ENCODE data around the gene KRTAP5-1.
"Not testable (repeated sequence)": the region's sequence is repeated elsewhere in the genome, so short reads cannot be mapped to it uniquely, and the experiment has no call there.

KRTAP5-1 gene

GRCh38 chr11:1592628-1593027 is 7.5 kb upstream of the KRTAP5-1 start:
- FAIRE-seq = no peak
- DNase-seq (ENCODE audit: insufficient read length, low spot score) = no peak
- TF ChIP-seq POLR2A (IDR thresholded peaks at IDR 0.05; ENCODE audit: low read depth, low read length) = no peak

- TF ChIP-seq POLR2A (IDR thresholded peaks at IDR 0.05; ENCODE audit: low read depth, low read length) = no peak
- DNase-seq (ENCODE audit: insufficient read length, low spot score) (no peak), FAIRE-seq (no peak)
These were observed 4.9 kb upstream of the KRTAP5-1 start for GRCh38 chr11:1589996-1590395.

GRCh38 chr11:1589191-1589963 is 4.3 kb upstream of the KRTAP5-1 start:
- not testable (repeated sequence) for DNase-seq (ENCODE audit: insufficient read length, low spot score); FAIRE-seq

GRCh38 chr11:1586699-1587098 is 1.6 kb upstream of the KRTAP5-1 start:
- no peak for FAIRE-seq

GRCh38 chr11:1582909-1583308 is 2.2 kb downstream of the KRTAP5-1 start:
- FAIRE-seq; DNase-seq (ENCODE audit: insufficient read length, low spot score): not testable (repeated sequence)

More at GRCh38 chr11:1586699-1587098, 1.6 kb upstream of the KRTAP5-1 start:
- no peak for TF ChIP-seq POLR2A (IDR thresholded peaks at IDR 0.05; ENCODE audit: low read depth, low read length)
- no peak for DNase-seq (ENCODE audit: insufficient read length, low spot score)

GRCh38 chr11:1581976-1582375 is 3.1 kb downstream of the KRTAP5-1 start:
- no peak for TF ChIP-seq POLR2A (IDR thresholded peaks at IDR 0.05; ENCODE audit: low read depth, low read length)
- no peak for DNase-seq (ENCODE audit: insufficient read length, low spot score)
- FAIRE-seq = no peak

- FAIRE-seq = no peak
- no peak for TF ChIP-seq POLR2A (IDR thresholded peaks at IDR 0.05; ENCODE audit: low read depth, low read length)
These were observed 8.3 kb downstream of the KRTAP5-1 start for GRCh38 chr11:1576825-1577224.

GRCh38 chr11:1575756-1576155 is 9.3 kb downstream of the KRTAP5-1 start:
- not testable (repeated sequence) for DNase-seq (ENCODE audit: insufficient read length, low spot score); FAIRE-seq

More at GRCh38 chr11:1576825-1577224, 8.3 kb downstream of the KRTAP5-1 start:
- DNase-seq (ENCODE audit: insufficient read length, low spot score) = no peak

GRCh38 chr11:1574933-1575242 is 10.2 kb downstream of the KRTAP5-1 start:
- no peak for DNase-seq (ENCODE audit: insufficient read length, low spot score)
- no peak for TF ChIP-seq POLR2A (IDR thresholded peaks at IDR 0.05; ENCODE audit: low read depth, low read length)
- FAIRE-seq = no peak

- peak; percentile 75 for DNase-seq (ENCODE audit: insufficient read length, low spot score)
- TF ChIP-seq POLR2A (IDR thresholded peaks at IDR 0.05; ENCODE audit: low read depth, low read length) = no peak
- FAIRE-seq = no peak
These were observed 10.7 kb downstream of the KRTAP5-1 start for GRCh38 chr11:1574238-1574932.

GRCh38 chr11:1573903-1574237 is 11.2 kb downstream of the KRTAP5-1 start:
- FAIRE-seq (no peak), DNase-seq (ENCODE audit: insufficient read length, low spot score) (peak; percentile 65)
- TF ChIP-seq POLR2A (IDR thresholded peaks at IDR 0.05; ENCODE audit: low read depth, low read length) = no peak

- FAIRE-seq = no peak
- no peak for TF ChIP-seq POLR2A (IDR thresholded peaks at IDR 0.05; ENCODE audit: low read depth, low read length)
- no peak for DNase-seq (ENCODE audit: insufficient read length, low spot score)
These were observed 11.8 kb downstream of the KRTAP5-1 start for GRCh38 chr11:1573077-1573902.

- DNase-seq (ENCODE audit: insufficient read length, low spot score) = peak; percentile 97
- peak; percentile 45; the same call in 1 of the 2 replicates for TF ChIP-seq POLR2A (IDR thresholded peaks at IDR 0.05; ENCODE audit: low read depth, low read length)
- FAIRE-seq = no peak
These were observed 12.6 kb downstream of the KRTAP5-1 start, which contains the start of gene DUSP8 for GRCh38 chr11:1572197-1573076. Gene DUSP8 (minus strand): TSS chr11:1572271. CDS start chr11:1565826, 6,445 bp downstream.

All from H54 (cell line).